ENCODE data around the gene LYPD5.
"Not testable (repeated sequence)": the region's sequence is repeated elsewhere in the genome, so short reads cannot be mapped to it uniquely, and the experiment has no call there.

Gene LYPD5

DNA sequence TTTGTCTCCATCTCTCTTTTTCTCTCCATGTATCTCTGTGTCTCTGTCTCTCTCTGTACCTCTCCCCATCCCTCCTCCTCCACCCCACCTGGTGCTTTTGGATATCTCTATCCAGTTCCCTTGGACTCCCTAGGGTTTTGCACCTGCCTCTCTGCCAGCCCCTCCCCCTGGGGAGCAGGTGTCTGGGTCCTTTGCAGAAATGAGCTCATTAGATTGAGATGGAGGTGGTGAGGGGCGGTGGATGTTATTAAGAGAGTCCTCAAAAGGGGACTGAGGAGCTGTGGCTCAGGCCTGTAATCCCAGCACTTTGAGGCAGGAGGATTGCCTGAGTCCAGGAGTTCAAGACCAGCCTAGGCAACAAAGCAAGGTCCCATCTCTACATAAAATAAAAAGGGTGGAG is 23.6 kb downstream of the LYPD5 start:
- Histone ChIP-seq H3K27ac (ENCODE audit: low read length) (no peak overlapping the region), H3K4me3 (ENCODE audit: low read length in 2 of 2) (no peak overlapping the region), H3K9me3 (ENCODE audit: control insufficient read depth in 2 of 2, low read length in 2 of 2) (no peaks in the 10 kb centered on the region)

GRCh38 chr19:43777163-43777695 is 25.0 kb downstream of the LYPD5 start:
- Histone ChIP-seq H3K9me3 (ENCODE audit: control insufficient read depth in 2 of 2, low read length in 2 of 2) (no peaks in the 10 kb centered on the region), H3K4me3 (ENCODE audit: low read length in 2 of 2) (no peak overlapping the region), H3K36me3 (ENCODE audit: control insufficient read depth in 2 of 2, insufficient read depth in 2 of 2, low read length in 2 of 2) (no peaks in the 10 kb centered on the region), H3K9ac (ENCODE audit: low read length in 2 of 2) (no peak overlapping the region), H3K27ac (ENCODE audit: low read length) (no peak overlapping the region), H3K4me1 (ENCODE audit: control insufficient read depth, insufficient read depth, low read length) (peaks cover 19% of the 10 kb centered on the region), H3K27me3 (ENCODE audit: control insufficient read depth in 1 of 2, insufficient read depth in 2 of 2, low read length in 2 of 2) (peaks cover 29 to 37% of the 10 kb centered on the region in 2 donors)

More for the DNA sequence above, 23.6 kb downstream of the LYPD5 start:
- peaks cover 19% of the 10 kb centered on the region for H3K4me1 ChIP-seq (ENCODE audit: control insufficient read depth, insufficient read depth, low read length)
- no peak overlapping the region for H3K9ac ChIP-seq (ENCODE audit: low read length in 2 of 2)
- H3K27me3 ChIP-seq (ENCODE audit: control insufficient read depth in 1 of 2, insufficient read depth in 2 of 2, low read length in 2 of 2), result peaks cover 31 to 36% of the 10 kb centered on the region in 2 donors
- no peaks in the 10 kb centered on the region for H3K36me3 ChIP-seq (ENCODE audit: control insufficient read depth in 2 of 2, insufficient read depth in 2 of 2, low read length in 2 of 2)

GRCh38 chr19:43776286-43776685 is 26.0 kb downstream of the LYPD5 start:
- H3K36me3 ChIP-seq (ENCODE audit: control insufficient read depth in 2 of 2, insufficient read depth in 2 of 2, low read length in 2 of 2), result no peaks in the 10 kb centered on the region
- no peak overlapping the region for H3K9ac ChIP-seq (ENCODE audit: low read length in 2 of 2)
- H3K4me1 ChIP-seq (ENCODE audit: control insufficient read depth, insufficient read depth, low read length), result peaks cover 19% of the 10 kb centered on the region
- no peak overlapping the region for H3K27ac ChIP-seq (ENCODE audit: low read length)
- peaks cover 26 to 31% of the 10 kb centered on the region in 2 donors for H3K27me3 ChIP-seq (ENCODE audit: control insufficient read depth in 1 of 2, insufficient read depth in 2 of 2, low read length in 2 of 2)
- no peaks in the 10 kb centered on the region for H3K9me3 ChIP-seq (ENCODE audit: control insufficient read depth in 2 of 2, low read length in 2 of 2)
- H3K4me3 ChIP-seq (ENCODE audit: low read length in 2 of 2), result no peak overlapping the region

DNA sequence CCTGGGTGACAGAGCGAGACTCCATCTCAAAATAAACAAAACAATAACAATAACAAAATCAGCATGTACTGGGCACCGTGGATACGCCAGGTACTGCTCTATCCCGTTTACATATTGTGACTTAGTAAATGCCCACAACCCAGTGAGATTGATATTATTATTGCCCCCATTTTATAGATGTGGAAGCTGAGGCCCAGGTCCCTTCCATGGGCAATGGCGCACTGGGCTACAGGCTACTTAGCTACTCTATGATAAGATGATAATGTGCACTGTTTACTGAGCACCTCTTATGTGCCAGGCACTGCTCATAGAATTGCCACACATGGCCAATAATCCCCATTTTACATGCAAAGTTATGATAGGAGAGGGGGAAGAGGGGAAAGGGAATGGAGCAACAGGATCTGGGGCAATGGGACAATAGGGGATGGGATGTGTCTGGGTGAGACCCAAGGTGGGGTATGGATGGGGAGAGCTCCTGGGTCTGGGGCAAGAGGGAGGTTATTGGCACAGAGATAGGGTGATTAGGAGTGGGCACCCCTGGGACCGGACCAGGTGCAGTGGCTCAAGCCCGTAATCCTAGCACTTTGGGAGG is 26.9 kb downstream of the LYPD5 start:
- Histone ChIP-seq H3K9ac (ENCODE audit: low read length in 2 of 2) (no peak overlapping the region), H3K27me3 (ENCODE audit: control insufficient read depth in 1 of 2, insufficient read depth in 2 of 2, low read length in 2 of 2) (peaks cover 23 to 25% of the 10 kb centered on the region in 2 donors), H3K4me3 (ENCODE audit: low read length in 2 of 2) (no peak overlapping the region), H3K9me3 (ENCODE audit: control insufficient read depth in 2 of 2, low read length in 2 of 2) (no peaks in the 10 kb centered on the region), H3K4me1 (ENCODE audit: control insufficient read depth, insufficient read depth, low read length) (peaks cover 19% of the 10 kb centered on the region), H3K27ac (ENCODE audit: low read length) (no peak overlapping the region), H3K36me3 (ENCODE audit: control insufficient read depth in 2 of 2, insufficient read depth in 2 of 2, low read length in 2 of 2) (no peaks in the 10 kb centered on the region)

GRCh38 chr19:43774940-43775258 is 27.3 kb downstream of the LYPD5 start:
- not testable (repeated sequence) for H3K9ac ChIP-seq (ENCODE audit: low read length in 2 of 2); H3K27ac ChIP-seq (ENCODE audit: low read length); H3K36me3 ChIP-seq (ENCODE audit: control insufficient read depth in 2 of 2, insufficient read depth in 2 of 2, low read length in 2 of 2); H3K9me3 ChIP-seq (ENCODE audit: control insufficient read depth in 2 of 2, low read length in 2 of 2)
- Histone ChIP-seq H3K4me1 (ENCODE audit: control insufficient read depth, insufficient read depth, low read length) (peaks cover 19% of the 10 kb centered on the region), H3K27me3 (ENCODE audit: control insufficient read depth in 1 of 2, insufficient read depth in 2 of 2, low read length in 2 of 2) (peaks cover 23 to 27% of the 10 kb centered on the region in 2 donors), H3K4me3 (ENCODE audit: low read length in 2 of 2) (peak overlapping the region in 1 of 2 donors; percentile 43)

- H3K27ac ChIP-seq (ENCODE audit: low read length), result no peak overlapping the region
- H3K9ac ChIP-seq (ENCODE audit: low read length in 2 of 2), result no peak overlapping the region
- peaks cover 15% of the 10 kb centered on the region for H3K4me1 ChIP-seq (ENCODE audit: control insufficient read depth, insufficient read depth, low read length)
- H3K27me3 ChIP-seq (ENCODE audit: control insufficient read depth in 1 of 2, insufficient read depth in 2 of 2, low read length in 2 of 2), result peaks cover 23% of the 10 kb centered on the region in 2 donors
- H3K4me3 ChIP-seq (ENCODE audit: low read length in 2 of 2), result peak overlapping the region; percentile 43 to 63
- no peaks in the 10 kb centered on the region for H3K9me3 ChIP-seq (ENCODE audit: control insufficient read depth in 2 of 2, low read length in 2 of 2)
- no peaks in the 10 kb centered on the region for H3K36me3 ChIP-seq (ENCODE audit: control insufficient read depth in 2 of 2, insufficient read depth in 2 of 2, low read length in 2 of 2)
Observed at GRCh38 chr19:43774103-43774939, 27.9 kb downstream of the LYPD5 start.

DNA sequence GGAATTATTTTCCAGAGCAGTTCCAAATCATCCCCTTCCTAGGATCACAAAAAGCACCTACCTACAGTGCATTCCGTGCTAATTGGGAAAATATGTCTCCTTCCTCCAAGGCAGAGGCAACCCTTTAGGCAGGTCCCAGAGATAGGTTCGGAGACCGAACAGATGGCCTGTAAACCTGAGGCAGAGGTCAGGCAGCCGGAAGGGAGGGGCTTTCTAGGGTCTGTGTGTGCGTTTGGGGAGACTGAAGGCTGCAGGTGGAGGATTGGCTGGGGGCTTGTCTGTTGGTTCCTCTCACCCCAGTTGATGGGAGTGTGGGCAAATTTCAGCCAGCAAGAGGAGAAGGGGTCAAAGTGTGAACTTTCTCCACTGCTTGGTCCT is 28.5 kb downstream of the LYPD5 start:
- Histone ChIP-seq H3K4me1 (ENCODE audit: control insufficient read depth, insufficient read depth, low read length) (peaks cover 14% of the 10 kb centered on the region), H3K27me3 (ENCODE audit: control insufficient read depth in 1 of 2, insufficient read depth in 2 of 2, low read length in 2 of 2) (peaks cover 23% of the 10 kb centered on the region in 2 donors), H3K36me3 (ENCODE audit: control insufficient read depth in 2 of 2, insufficient read depth in 2 of 2, low read length in 2 of 2) (no peaks in the 10 kb centered on the region), H3K4me3 (ENCODE audit: low read length in 2 of 2) (no peak overlapping the region), H3K27ac (ENCODE audit: low read length) (no peak overlapping the region), H3K9me3 (ENCODE audit: control insufficient read depth in 2 of 2, low read length in 2 of 2) (no peaks in the 10 kb centered on the region), H3K9ac (ENCODE audit: low read length in 2 of 2) (no peak overlapping the region)

DNA sequence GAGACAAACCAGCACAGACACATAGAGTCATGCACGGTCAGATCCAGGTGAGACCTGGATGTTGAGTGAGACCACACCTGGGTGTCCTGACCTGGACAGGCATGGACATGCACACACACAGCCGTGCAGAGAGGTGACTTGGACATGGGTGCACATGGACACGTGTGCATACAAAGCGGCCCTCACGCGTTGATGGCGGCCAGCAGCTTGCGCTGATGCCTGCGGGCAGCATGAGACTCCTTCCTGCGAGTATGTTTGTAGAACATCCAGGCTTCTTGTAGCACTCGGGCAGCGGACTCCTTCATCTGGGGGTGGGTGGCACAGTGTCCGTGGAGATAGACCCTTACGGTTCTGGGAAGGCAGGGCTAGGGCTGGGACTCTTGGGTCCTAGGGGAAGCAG is 33.0 kb downstream of the LYPD5 start:
- H3K4me1 ChIP-seq (ENCODE audit: control insufficient read depth, insufficient read depth, low read length), result peaks cover 4% of the 10 kb centered on the region
- peaks cover 9 to 10% of the 10 kb centered on the region in 2 donors for H3K27me3 ChIP-seq (ENCODE audit: control insufficient read depth in 1 of 2, insufficient read depth in 2 of 2, low read length in 2 of 2)
- H3K9me3 ChIP-seq (ENCODE audit: control insufficient read depth in 2 of 2, low read length in 2 of 2), result no peaks in the 10 kb centered on the region
- no peak overlapping the region for H3K27ac ChIP-seq (ENCODE audit: low read length)
- no peak overlapping the region for H3K9ac ChIP-seq (ENCODE audit: low read length in 2 of 2)
- no peaks in the 10 kb centered on the region for H3K36me3 ChIP-seq (ENCODE audit: control insufficient read depth in 2 of 2, insufficient read depth in 2 of 2, low read length in 2 of 2)
- no peak overlapping the region for H3K4me3 ChIP-seq (ENCODE audit: low read length in 2 of 2)

DNA sequence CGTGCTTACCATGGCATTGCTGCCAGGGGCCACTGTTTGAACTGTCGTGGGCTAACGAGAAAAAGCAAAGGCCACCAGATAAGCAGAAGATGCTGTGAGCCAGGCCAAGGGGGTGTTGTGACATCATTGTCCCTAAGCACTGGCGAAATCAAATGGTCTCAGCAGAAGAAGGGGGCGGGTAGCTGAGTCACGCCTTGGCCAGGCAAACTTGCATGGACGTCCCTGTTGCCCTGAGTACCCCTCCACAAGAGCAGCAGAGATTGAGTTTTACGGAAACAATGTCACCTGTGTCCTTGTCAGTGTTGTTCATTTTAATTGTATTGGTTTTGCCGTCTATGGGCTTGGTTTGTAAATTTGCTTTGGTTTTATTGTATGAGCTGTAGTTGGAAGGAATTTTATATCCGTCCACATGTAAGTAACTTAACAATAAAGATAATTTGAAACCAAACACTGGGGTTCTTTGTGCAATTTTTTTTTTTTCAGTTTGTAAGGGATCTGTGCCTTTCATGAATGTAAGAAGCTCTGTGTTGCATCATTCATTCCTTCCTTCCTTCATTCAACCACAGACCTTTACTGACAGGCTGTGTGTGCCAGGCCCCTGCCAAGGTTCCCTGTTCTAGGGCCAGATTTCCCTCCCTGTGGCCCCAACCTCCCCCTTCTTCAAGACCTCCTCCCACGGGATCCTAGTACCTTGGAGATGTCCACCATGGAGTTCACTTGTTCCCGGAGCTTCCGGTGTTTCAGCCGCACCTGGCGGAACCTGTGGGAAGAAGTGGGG is 33.8 kb downstream of the LYPD5 start:
- Histone ChIP-seq H3K9me3 (ENCODE audit: control insufficient read depth in 2 of 2, low read length in 2 of 2) (no peaks in the 10 kb centered on the region), H3K4me3 (ENCODE audit: low read length in 2 of 2) (no peak overlapping the region), H3K4me1 (ENCODE audit: control insufficient read depth, insufficient read depth, low read length) (no peaks in the 10 kb centered on the region), H3K27ac (ENCODE audit: low read length) (no peak overlapping the region), H3K27me3 (ENCODE audit: control insufficient read depth in 1 of 2, insufficient read depth in 2 of 2, low read length in 2 of 2) (peaks cover under 1 to 4% of the 10 kb centered on the region in 2 donors), H3K36me3 (ENCODE audit: control insufficient read depth in 2 of 2, insufficient read depth in 2 of 2, low read length in 2 of 2) (no peaks in the 10 kb centered on the region), H3K9ac (ENCODE audit: low read length in 2 of 2) (no peak overlapping the region)

GRCh38 chr19:43767818-43768217 is 34.4 kb downstream of the LYPD5 start:
- Histone ChIP-seq H3K4me3 (ENCODE audit: low read length in 2 of 2) (no peak overlapping the region), H3K4me1 (ENCODE audit: control insufficient read depth, insufficient read depth, low read length) (no peaks in the 10 kb centered on the region), H3K27ac (ENCODE audit: low read length) (no peak overlapping the region), H3K9me3 (ENCODE audit: control insufficient read depth in 2 of 2, low read length in 2 of 2) (no peaks in the 10 kb centered on the region), H3K9ac (ENCODE audit: low read length in 2 of 2) (no peak overlapping the region), H3K27me3 (ENCODE audit: control insufficient read depth in 1 of 2, insufficient read depth in 2 of 2, low read length in 2 of 2) (peaks cover 0 to 4% of the 10 kb centered on the region in 2 donors), H3K36me3 (ENCODE audit: control insufficient read depth in 2 of 2, insufficient read depth in 2 of 2, low read length in 2 of 2) (no peaks in the 10 kb centered on the region)

Measured in stomach smooth muscle (tissue), 2 donors.